ENCODE data around the gene PRPF40B.

Gene PRPF40B

GRCh38 chr12:49689237-49689636 lies 65.9 kb downstream of the PRPF40B start:
- no peak for DNase-seq (ENCODE audit: low read depth)

- DNase-seq (ENCODE audit: low read depth), result no peak
Observed at GRCh38 chr12:49689785-49690184, 66.4 kb downstream of the PRPF40B start.

- DNase-seq (ENCODE audit: low read depth), result no peak
Observed at GRCh38 chr12:49692851-49693250, 69.5 kb downstream of the PRPF40B start.

- peak; percentile 75 for DNase-seq (ENCODE audit: low read depth)
Observed at GRCh38 chr12:49693931-49694444, 70.6 kb downstream of the PRPF40B start.
